Measurements from ENCODE around the gene BMP7. TPM values are rescaled to one million over a fixed set of nuclear protein-coding genes. Genes with fewer than 3 reads are reported as not detected.

The BMP7 gene
- total and polyA plus RNA-seq, 2 of the 8 experiments (the other 6 are each of a cell fraction or from before 2014, with no cell fraction given) = 9.2 to 14.7 TPM

GRCh38 chr20:57270204-57270984, 4.0 kb upstream of the BMP7 start (continued):
- TF ChIP-seq E2F6 (IDR thresholded peaks at IDR 0.05) (no peak), KDM1A (IDR thresholded peaks at IDR 0.05; ENCODE audit: borderline replicate concordance, low read length) (no peak), TEAD4 (IDR thresholded peaks at IDR 0.05; ENCODE audit: low read depth, low read length) (0 out of 2 replicates have a peak, but pooled peaks have one; percentile 40), JUN (IDR thresholded peaks at IDR 0.05; ENCODE audit: low read depth, low read length) (no peak), EGR1 (IDR thresholded peaks at IDR 0.05; ENCODE audit: borderline replicate concordance, low read depth, low read length) (no peak), ATF2 (IDR thresholded peaks at IDR 0.05; ENCODE audit: low read length) (no peak), RFX5 (IDR thresholded peaks at IDR 0.05; ENCODE audit: borderline replicate concordance, low read depth, low read length) (no peak), TBP (IDR thresholded peaks at IDR 0.05; ENCODE audit: low read depth, low read length) (no peak), RNF2 (IDR thresholded peaks at IDR 0.05; ENCODE audit: borderline replicate concordance, low read depth, low read length, missing control alignments, poor library complexity, severe bottlenecking) (no peak)

All from H1 (cell line).